IPS-20b (cell line): ENCODE data around the gene STARD7.
A peak's percentile ranks its signal among the peaks of the same experiment; 100 is the strongest.
"Not testable (repeated sequence)": the region's sequence is repeated elsewhere in the genome, so short reads cannot be mapped to it uniquely, and the experiment has no call there.

Experiments
- H3K27ac ChIP-seq: one replicate; pipeline ENCODE4 v1.5.1; 2013; ENCODE audit warnings: low read length
- H3K27me3 ChIP-seq: 2 replicates; pipeline ENCODE4 v1.6.1; 2013; ENCODE audit warnings: mild to moderate bottlenecking, low read length, inconsistent platforms; ENCODE audit not compliant: insufficient read depth
- H3K36me3 ChIP-seq: 2 replicates; pipeline ENCODE4 v1.6.1; 2013; ENCODE audit warnings: low read depth, mild to moderate bottlenecking, inconsistent platforms, low read length, moderate library complexity; ENCODE audit not compliant: insufficient read depth
- H3K4me1 ChIP-seq: 2 replicates; pipeline ENCODE4 v1.6.1; 2013; ENCODE audit warnings: mild to moderate bottlenecking, control low read depth, inconsistent platforms, low read length, moderate library complexity; ENCODE audit not compliant: insufficient read depth
- H3K4me3 ChIP-seq: 2 replicates; pipeline ENCODE4 v1.5.1; 2013; ENCODE audit warnings: mild to moderate bottlenecking, low read length, inconsistent platforms
- H3K9ac ChIP-seq: 2 replicates; pipeline ENCODE4 v1.6.1; 2013; ENCODE audit warnings: low read depth, mild to moderate bottlenecking, inconsistent platforms, low read length, moderate library complexity
- H3K9me3 ChIP-seq: 2 replicates; pipeline ENCODE4 v1.6.1; 2013; ENCODE audit warnings: mild to moderate bottlenecking, low read depth, low read length, inconsistent platforms; ENCODE audit not compliant: insufficient read depth

STARD7 gene

GRCh38 chr2:96143231-96143847 lies 65.3 kb downstream of the STARD7 start:
- H3K9me3 ChIP-seq: no peaks in the 10 kb centered on the region
- H3K27me3 ChIP-seq: peaks cover 45% of the 10 kb centered on the region
- no peak overlapping the region for H3K9ac ChIP-seq
- H3K27ac ChIP-seq: no peak overlapping the region
- H3K36me3 ChIP-seq: peaks cover 9% of the 10 kb centered on the region; the same call in 1 of the 2 replicates
- H3K4me1 ChIP-seq: peaks cover 11% of the 10 kb centered on the region; the same call in 1 of the 2 replicates
- no peak overlapping the region for H3K4me3 ChIP-seq

GRCh38 chr2:96142217-96143113 lies 66.2 kb downstream of the STARD7 start:
- no peak overlapping the region for H3K4me3 ChIP-seq
- H3K36me3 ChIP-seq: peaks cover 9% of the 10 kb centered on the region; the same call in 1 of the 2 replicates
- no peak overlapping the region for H3K9ac ChIP-seq
- H3K27me3 ChIP-seq: peaks cover 38% of the 10 kb centered on the region
- no peaks in the 10 kb centered on the region for H3K9me3 ChIP-seq
- no peak overlapping the region for H3K27ac ChIP-seq
- peaks cover 7% of the 10 kb centered on the region for H3K4me1 ChIP-seq

GRCh38 chr2:96141624-96141967 lies 67.0 kb downstream of the STARD7 start:
- not testable (repeated sequence) for H3K9ac ChIP-seq, H3K27ac ChIP-seq, H3K9me3 ChIP-seq, H3K4me3 ChIP-seq, H3K36me3 ChIP-seq, H3K4me1 ChIP-seq
- H3K27me3 ChIP-seq: peaks cover 29% of the 10 kb centered on the region

- Histone ChIP-seq H3K9ac (no peak overlapping the region), H3K4me1 (peaks cover 7% of the 10 kb centered on the region), H3K4me3 (no peak overlapping the region), H3K27ac (no peak overlapping the region), H3K27me3 (peaks cover 24% of the 10 kb centered on the region), H3K36me3 (peaks cover 9% of the 10 kb centered on the region; the same call in 1 of the 2 replicates), H3K9me3 (no peaks in the 10 kb centered on the region)
These were observed 67.5 kb downstream of the STARD7 start for GRCh38 chr2:96140941-96141623.

- Histone ChIP-seq H3K4me1 (peaks cover 3% of the 10 kb centered on the region), H3K4me3 (no peak overlapping the region), H3K27ac (no peak overlapping the region), H3K9me3 (no peaks in the 10 kb centered on the region), H3K9ac (no peak overlapping the region), H3K36me3 (peaks cover 9% of the 10 kb centered on the region; the same call in 1 of the 2 replicates), H3K27me3 (peaks cover 6% of the 10 kb centered on the region)
These were observed 69.4 kb downstream of the STARD7 start for GRCh38 chr2:96139181-96139758.

GRCh38 chr2:96138179-96139145 lies 70.2 kb downstream of the STARD7 start, which contains the start of gene ASTL:
Gene ASTL (minus strand): TSS chr2:96138502. CDS start chr2:96138436, 66 bp downstream.
- peaks cover 5% of the 10 kb centered on the region; the same call in 1 of the 2 replicates for H3K36me3 ChIP-seq
- peak within 1 kb of the TSS; percentile 26; the same call in 1 of the 2 replicates for H3K4me3 ChIP-seq
- H3K27ac ChIP-seq: no peak within 1 kb of the TSS
- no peak within 1 kb of the TSS for H3K9ac ChIP-seq
- H3K9me3 ChIP-seq: no peaks in the 10 kb centered on the region
- H3K4me1 ChIP-seq: peaks cover 3% of the 10 kb centered on the region
- H3K27me3 ChIP-seq: no peaks in the 10 kb centered on the region; the same call in 1 of the 2 replicates

- no peaks in the 10 kb centered on the region for H3K9me3 ChIP-seq
These were observed 71.1 kb downstream of the STARD7 start for GRCh38 chr2:96137321-96138178.

GRCh38 chr2:96136129-96136720 lies 72.4 kb downstream of the STARD7 start:
- peaks cover 3% of the 10 kb centered on the region for H3K4me1 ChIP-seq
- H3K27me3 ChIP-seq: no peaks in the 10 kb centered on the region; the same call in 1 of the 2 replicates
- no peak overlapping the region for H3K9ac ChIP-seq
- H3K27ac ChIP-seq: no peak overlapping the region
- no peaks in the 10 kb centered on the region for H3K36me3 ChIP-seq
- no peak overlapping the region for H3K4me3 ChIP-seq
- H3K9me3 ChIP-seq: no peaks in the 10 kb centered on the region

More at GRCh38 chr2:96137321-96138178, 71.1 kb downstream of the STARD7 start:
- Histone ChIP-seq H3K4me3 (no peak overlapping the region), H3K4me1 (peaks cover 3% of the 10 kb centered on the region), H3K27ac (no peak overlapping the region), H3K27me3 (no peaks in the 10 kb centered on the region; the same call in 1 of the 2 replicates), H3K36me3 (no peaks in the 10 kb centered on the region), H3K9ac (no peak overlapping the region)

GRCh38 chr2:96135621-96136020 lies 73.0 kb downstream of the STARD7 start:
- Histone ChIP-seq H3K27ac (no peak overlapping the region), H3K9ac (no peak overlapping the region), H3K4me3 (no peak overlapping the region), H3K4me1 (peaks cover 3% of the 10 kb centered on the region), H3K27me3 (no peaks in the 10 kb centered on the region; the same call in 1 of the 2 replicates), H3K9me3 (no peaks in the 10 kb centered on the region), H3K36me3 (no peaks in the 10 kb centered on the region)
